Measurements from ENCODE around the gene INSRR.

INSRR gene

DNA sequence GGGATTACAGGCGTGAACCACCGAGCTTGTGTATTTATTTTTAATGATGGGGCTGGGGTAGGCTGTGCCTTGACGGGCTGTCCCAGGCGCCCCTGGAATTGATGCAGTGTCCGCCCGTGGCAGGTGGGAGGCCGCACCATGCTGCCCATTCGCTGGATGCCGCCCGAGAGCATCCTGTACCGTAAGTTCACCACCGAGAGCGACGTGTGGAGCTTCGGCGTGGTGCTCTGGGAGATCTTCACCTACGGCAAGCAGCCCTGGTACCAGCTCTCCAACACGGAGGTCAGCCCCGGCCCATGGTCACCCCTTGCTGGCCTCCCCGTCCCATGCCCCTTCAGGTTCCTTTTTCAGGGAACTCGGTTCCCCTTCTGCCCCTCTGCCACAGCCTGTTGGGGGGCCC is 21.0 kb upstream of the INSRR start:
- TF ChIP-seq, protein P1, sequence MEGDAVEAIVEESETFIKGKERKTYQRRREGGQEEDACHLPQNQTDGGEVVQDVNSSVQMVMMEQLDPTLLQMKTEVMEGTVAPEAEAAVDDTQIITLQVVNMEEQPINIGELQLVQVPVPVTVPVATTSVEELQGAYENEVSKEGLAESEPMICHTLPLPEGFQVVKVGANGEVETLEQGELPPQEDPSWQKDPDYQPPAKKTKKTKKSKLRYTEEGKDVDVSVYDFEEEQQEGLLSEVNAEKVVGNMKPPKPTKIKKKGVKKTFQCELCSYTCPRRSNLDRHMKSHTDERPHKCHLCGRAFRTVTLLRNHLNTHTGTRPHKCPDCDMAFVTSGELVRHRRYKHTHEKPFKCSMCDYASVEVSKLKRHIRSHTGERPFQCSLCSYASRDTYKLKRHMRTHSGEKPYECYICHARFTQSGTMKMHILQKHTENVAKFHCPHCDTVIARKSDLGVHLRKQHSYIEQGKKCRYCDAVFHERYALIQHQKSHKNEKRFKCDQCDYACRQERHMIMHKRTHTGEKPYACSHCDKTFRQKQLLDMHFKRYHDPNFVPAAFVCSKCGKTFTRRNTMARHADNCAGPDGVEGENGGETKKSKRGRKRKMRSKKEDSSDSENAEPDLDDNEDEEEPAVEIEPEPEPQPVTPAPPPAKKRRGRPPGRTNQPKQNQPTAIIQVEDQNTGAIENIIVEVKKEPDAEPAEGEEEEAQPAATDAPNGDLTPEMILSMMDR (IDR thresholded peaks at IDR 0.05): no peak
- TF ChIP-seq ZFX (IDR thresholded peaks at IDR 0.05; ENCODE audit: borderline replicate concordance): no peak
- no peak overlapping the region for H3K27ac ChIP-seq

- TF ChIP-seq ZFX (IDR thresholded peaks at IDR 0.05; ENCODE audit: borderline replicate concordance): no peak
- TF ChIP-seq, protein P1 (IDR thresholded peaks at IDR 0.05): no peak
- H3K27ac ChIP-seq: no peak overlapping the region
Measured at GRCh38 chr1:156877433-156878170, 18.7 kb upstream of the INSRR start.

- TF ChIP-seq, protein P1 (IDR thresholded peaks at IDR 0.05): peak; percentile 41
- TF ChIP-seq ZFX (IDR thresholded peaks at IDR 0.05; ENCODE audit: borderline replicate concordance): no peak
- no peak overlapping the region for H3K27ac ChIP-seq
Measured at GRCh38 chr1:156876281-156876680, 17.4 kb upstream of the INSRR start.

DNA sequence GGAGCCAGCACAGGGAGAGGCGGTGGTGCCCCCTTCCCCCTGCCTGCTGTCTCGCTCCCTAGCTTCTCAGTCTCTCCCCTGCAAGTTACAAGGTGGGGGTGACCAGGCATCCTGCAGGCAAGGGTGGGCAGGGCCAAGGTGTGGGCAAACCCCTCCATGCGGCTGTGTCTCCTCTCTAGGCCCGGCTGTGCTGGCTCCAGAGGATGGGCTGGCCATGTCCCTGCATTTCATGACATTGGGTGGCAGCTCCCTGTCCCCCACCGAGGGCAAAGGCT is 16.4 kb upstream of the INSRR start:
- no peak overlapping the region for H3K27ac ChIP-seq
- TF ChIP-seq ZFX (IDR thresholded peaks at IDR 0.05; ENCODE audit: borderline replicate concordance): no peak
- TF ChIP-seq, protein P1 (IDR thresholded peaks at IDR 0.05): no peak

GRCh38 chr1:156874572-156875340 is 15.8 kb upstream of the INSRR start:
- TF ChIP-seq, protein P1 (IDR thresholded peaks at IDR 0.05): no peak
- TF ChIP-seq ZFX (IDR thresholded peaks at IDR 0.05; ENCODE audit: borderline replicate concordance): no peak

DNA sequence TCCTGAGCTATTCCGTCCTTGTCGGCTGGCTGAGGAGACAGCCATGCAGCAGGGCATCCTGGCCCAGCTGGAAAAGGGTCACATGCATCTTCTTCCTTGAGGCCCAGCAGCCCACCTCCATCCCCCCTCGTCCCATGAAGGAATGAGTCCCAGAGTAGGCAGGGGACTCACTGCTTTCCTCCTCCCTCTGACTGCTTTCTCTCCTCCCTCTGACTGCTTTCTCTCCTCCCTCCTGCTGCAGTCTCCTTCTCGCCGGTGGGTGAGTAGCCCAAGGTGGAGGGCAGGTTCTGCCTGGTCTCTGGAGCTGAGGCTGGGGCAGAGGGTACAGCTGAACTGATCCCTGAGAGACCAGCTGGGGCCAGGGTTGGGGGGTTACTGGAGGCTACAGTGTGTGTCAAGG is 15.2 kb upstream of the INSRR start:
- H3K27ac ChIP-seq: no peak overlapping the region
- TF ChIP-seq ZFX (IDR thresholded peaks at IDR 0.05; ENCODE audit: borderline replicate concordance): no peak

More at GRCh38 chr1:156874572-156875340, 15.8 kb upstream of the INSRR start:
- no peak overlapping the region for H3K27ac ChIP-seq

DNA sequence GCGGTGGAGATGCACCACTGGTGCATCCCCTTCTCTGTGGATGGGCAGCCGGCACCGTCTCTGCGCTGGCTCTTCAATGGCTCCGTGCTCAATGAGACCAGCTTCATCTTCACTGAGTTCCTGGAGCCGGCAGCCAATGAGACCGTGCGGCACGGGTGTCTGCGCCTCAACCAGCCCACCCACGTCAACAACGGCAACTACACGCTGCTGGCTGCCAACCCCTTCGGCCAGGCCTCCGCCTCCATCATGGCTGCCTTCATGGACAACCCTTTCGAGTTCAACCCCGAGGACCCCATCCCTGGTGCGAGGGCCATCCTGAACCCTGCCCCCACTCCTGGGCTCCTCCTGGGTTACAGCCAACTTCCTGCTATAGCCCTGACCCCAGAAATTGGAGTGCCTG is 14.7 kb upstream of the INSRR start:
- no peak overlapping the region for H3K27ac ChIP-seq
- TF ChIP-seq, protein P1 (IDR thresholded peaks at IDR 0.05): no peak
- no peak for TF ChIP-seq ZFX (IDR thresholded peaks at IDR 0.05; ENCODE audit: borderline replicate concordance)

Data from 22Rv1 (cell line).